Endothelial cell of umbilical vein (primary cell): ENCODE measurements around the gene AFF1. TPM values are rescaled to one million over a fixed set of nuclear protein-coding genes. Genes with fewer than 3 reads are reported as not detected.
"Not testable (repeated sequence)": the region's sequence is repeated elsewhere in the genome, so short reads cannot be mapped to it uniquely, and the experiment has no call there.

ENCODE experiments used
- BruUV-seq: library from RNA; stranded (reverse); fragments of 400-500 nt; replicated peaks from 2 replicates; lab custom pipeline; 2021; lab: Mats Ljungman, UMichigan
- CTCF ChIA-PET: fragments of 300-600, 350-600 bp; sonication (Branson Sonifier 250); formaldehyde crosslinking; loops from one replicate; lab custom pipeline; 2021; ENCODE audit warnings: antibody characterized with exemption, inconsistent platforms; lab: Charles Lee
- POLR2A ChIA-PET: fragments of 300-600, 350-600 bp; sonication (Branson Sonifier 250); formaldehyde crosslinking; loops from one replicate; lab custom pipeline; 2021; ENCODE audit warnings: antibody characterized with exemption, inconsistent platforms; lab: Charles Lee
- DNase-seq: peaks from one replicate; pipeline ENCODE4 v3.0.0-alpha.2; 2011; ENCODE audit warnings: low read depth, low spot score
- FAIRE-seq: peaks from 2 replicates; lab custom pipeline; 2011; peaks lifted over from hg19 to GRCh38; lab: Jason Lieb, UNC
- H2AFZ ChIP-seq: 2 replicates; pipeline ENCODE4 v1.6.0; 2012; ENCODE audit warnings: low read depth, low read length, control low read depth, inconsistent platforms
- H3K27ac ChIP-seq: 2 replicates; pipeline ENCODE4 v1.5.1; 2011; ENCODE audit warnings: low read depth, mild to moderate bottlenecking, control low read depth, low read length, moderate library complexity; ENCODE audit not compliant: insufficient read depth
- H3K27me3 ChIP-seq, 2 experiments: 2 replicates each; pipeline versions ENCODE4 v1.6.0 to v1.6.1; 2011; ENCODE audit warnings: low read length in 2 of 2, mixed read lengths in 1 of 2; ENCODE audit not compliant: control insufficient read depth in 2 of 2, insufficient read depth in 2 of 2
- H3K36me3 ChIP-seq, 2 experiments: 2 replicates in 1 of 2; 3 replicates in 1 of 2; pipeline ENCODE4 v1.5.1; 2011; ENCODE audit warnings: low read length in 2 of 2, mild to moderate bottlenecking in 1 of 2, moderate library complexity in 1 of 2; ENCODE audit not compliant: control insufficient read depth in 2 of 2, insufficient read depth in 2 of 2; ENCODE audit errors: extremely low read depth in 1 of 2
- H3K4me1 ChIP-seq: 3 replicates; pipeline ENCODE4 v1.5.1; 2011; ENCODE audit warnings: mild to moderate bottlenecking, low read length; ENCODE audit not compliant: control insufficient read depth, insufficient read depth; ENCODE audit errors: extremely low read depth
- H3K4me2 ChIP-seq: 2 replicates; pipeline ENCODE4 v1.6.1; 2011; ENCODE audit warnings: low read length, control low read depth, mixed read lengths; ENCODE audit not compliant: insufficient read depth
- H3K4me3 ChIP-seq, 3 experiments: fragments of 200-600 bp in 1 of 3; sonication (generic), shearing (Covaris generic) in 1 of 3; replicated peaks in 1 of 3; 2 replicates each; pipeline ENCODE4 v1.5.1; 2011 to 2016; ENCODE audit warnings: control low read depth in 3 of 3, low read length in 3 of 3, mild to moderate bottlenecking in 2 of 3, inconsistent platforms in 1 of 3, low read depth in 1 of 3, moderate library complexity in 1 of 3; ENCODE audit not compliant: insufficient read depth in 1 of 3
- H3K79me2 ChIP-seq: 2 replicates; pipeline ENCODE4 v1.6.0; 2012; ENCODE audit warnings: low read length, inconsistent platforms; ENCODE audit not compliant: control insufficient read depth, insufficient read depth
- H3K9ac ChIP-seq: replicated peaks from 2 replicates; pipeline ENCODE3; 2011; ENCODE audit warnings: low read length, control low read depth; ENCODE audit not compliant: insufficient read depth; ENCODE audit errors: extremely low read depth
- H3K9me1 ChIP-seq: replicated peaks from 3 replicates; pipeline ENCODE4 v1.6.0; 2011; ENCODE audit warnings: mild to moderate bottlenecking, low read length; ENCODE audit not compliant: control insufficient read depth, insufficient read depth; ENCODE audit errors: extremely low read depth
- H3K9me3 ChIP-seq: replicated peaks from 2 replicates; pipeline ENCODE4 v1.5.1; 2012; ENCODE audit warnings: low read length, inconsistent platforms; ENCODE audit not compliant: control insufficient read depth, insufficient read depth
- H4K20me1 ChIP-seq: replicated peaks from 2 replicates; pipeline ENCODE3; 2011; ENCODE audit warnings: mild to moderate bottlenecking, low read length; ENCODE audit not compliant: control insufficient read depth, insufficient read depth; ENCODE audit errors: extremely low read depth
- EZH2 ChIP-seq: IDR thresholded peaks from 2 replicates; pipeline ENCODE4 v1.6.1; 2012; ENCODE audit warnings: borderline replicate concordance, low read depth, mild to moderate bottlenecking, moderate library complexity, low read length, inconsistent platforms; ENCODE audit not compliant: severe bottlenecking
- JUN ChIP-seq: IDR thresholded peaks from 2 replicates; pipeline ENCODE4 v1.6.1; 2011; ENCODE audit warnings: borderline replicate concordance, low read depth; ENCODE audit not compliant: insufficient read length, insufficient read depth
- MYC ChIP-seq: IDR thresholded peaks from one replicate; pipeline ENCODE4 v1.6.1; 2011; ENCODE audit warnings: mild to moderate bottlenecking, low read depth, low read length
- POLR2A ChIP-seq: IDR thresholded peaks from 2 replicates; pipeline ENCODE4 v1.6.1; 2012; ENCODE audit warnings: low read depth, mild to moderate bottlenecking, control low read depth, low read length
- dilution Hi-C: fragments of 300-500 bp; cut with MboI; formaldehyde crosslinking; loops from one replicate; pipeline ENCODE4 v1.15.0; 2019; ENCODE audit warnings: low sequenced_read_pairs; ENCODE audit not compliant: extremely low pct_ligation_motif_present
- intact Hi-C: fragments of 100-400 bp; cut with micrococcal nuclease; formaldehyde crosslinking; loops from one replicate; pipeline ENCODE4 v1.10.0; 2022
- polyA plus RNA-seq, 4 experiments: library from polyadenylated mRNA; depleted of rRNA in 3 of 4; stranded (reverse) in 3 of 4; unstranded in 1 of 4; fragments of >200 nt; gene quantifications; 2 replicates each; pipeline versions ENCODE4 v1.2.1 to v1.2.3, GENCODE V29; 2011 to 2012; ENCODE audit warnings: missing spikeins in 1 of 4
- total RNA-seq: library from RNA; stranded (reverse); gene quantifications from 2 replicates; pipeline ENCODE4 v1.2.3, GENCODE V29; 2021
- TF ChIP-seq, protein P1 (sequence below): IDR thresholded peaks from 2 replicates; pipeline ENCODE4 v1.6.1; 2011; ENCODE audit not compliant: insufficient read depth, insufficient read length

The AFF1 gene
- total and polyA plus RNA-seq, 2 donors (not counting 3 experiments of a cell fraction or from before 2014, with no cell fraction given), result 26.2 to 106 TPM

DNA sequence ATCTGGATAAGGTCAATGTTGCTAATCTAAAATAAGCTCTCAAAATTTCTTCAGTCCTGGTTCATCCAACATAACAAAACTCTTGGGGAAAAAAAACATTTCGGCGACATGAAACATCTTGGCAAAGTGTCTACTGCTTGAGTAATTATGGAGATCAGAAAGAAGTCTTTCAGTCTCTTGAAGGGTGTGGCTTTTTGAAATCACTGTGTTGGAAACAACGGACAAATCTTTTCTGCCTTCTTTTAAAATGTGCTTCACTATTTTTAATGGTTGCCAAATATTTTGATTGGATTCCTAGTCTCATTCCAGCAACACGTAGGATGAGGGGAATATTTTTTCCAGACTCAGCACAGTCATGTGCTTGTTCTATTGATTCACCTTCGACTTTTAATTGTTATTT, 147.0 kb downstream of the AFF1 start:
- no peak for DNase-seq

DNA sequence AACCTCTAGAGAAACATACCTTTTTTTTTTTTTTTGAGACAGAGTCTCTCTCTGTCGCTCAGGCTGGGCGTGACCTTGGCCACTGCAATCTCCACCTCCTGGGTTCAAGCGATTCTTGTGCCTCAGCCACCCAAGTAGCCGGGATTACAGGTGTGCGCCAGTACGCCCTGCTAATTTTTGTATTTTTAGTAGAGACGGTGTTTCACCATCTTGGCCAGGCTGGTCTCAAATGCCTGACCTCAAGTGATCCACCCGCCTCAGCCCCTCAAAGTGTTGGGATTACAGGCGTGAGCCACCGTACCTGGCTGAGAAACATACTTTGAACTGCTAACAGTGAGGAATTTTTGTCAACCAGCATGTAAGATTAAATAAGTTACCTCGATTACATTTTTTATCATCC, 150.9 kb downstream of the AFF1 start:
- BruUV-seq, intact Hi-C loops: not testable (repeated sequence)

More for the DNA sequence above, 147.0 kb downstream of the AFF1 start:
- Histone ChIP-seq H3K9ac (no peak overlapping the region), H3K9me3 (no peaks in the 10 kb centered on the region), H3K36me3 (peaks cover 0 to 3% of the 10 kb centered on the region in 2 experiments), H3K4me1 (peaks cover 23% of the 10 kb centered on the region), H3K27me3 (no peaks in the 10 kb centered on the region), H3K27ac (no peak overlapping the region), H4K20me1 (no peaks in the 10 kb centered on the region), H3K4me3 (no peak overlapping the region), H3K79me2 (peaks cover 30% of the 10 kb centered on the region), H3K9me1 (no peaks in the 10 kb centered on the region), H3K4me2 (no peak overlapping the region), H2AFZ (no peak overlapping the region)
- intact Hi-C loops (no loop called here), dilution Hi-C loops (no loop called here)
- no peak for FAIRE-seq
- ChIA-PET POLR2A (no interaction called here), CTCF (no interaction called here)
- no peak for TF ChIP-seq POLR2A
- TF ChIP-seq MYC, result no peak
- TF ChIP-seq, protein P1, sequence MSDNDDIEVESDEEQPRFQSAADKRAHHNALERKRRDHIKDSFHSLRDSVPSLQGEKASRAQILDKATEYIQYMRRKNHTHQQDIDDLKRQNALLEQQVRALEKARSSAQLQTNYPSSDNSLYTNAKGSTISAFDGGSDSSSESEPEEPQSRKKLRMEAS, result no peak
- TF ChIP-seq JUN, result no peak
- TF ChIP-seq EZH2, result no peak
- no TSS peak for BruUV-seq

More for the DNA sequence above, 150.9 kb downstream of the AFF1 start:
- H3K9me3 ChIP-seq, H3K4me3 ChIP-seq, H3K27ac ChIP-seq, H3K9ac ChIP-seq, dilution Hi-C loops, H3K27me3 ChIP-seq, H3K4me2 ChIP-seq, H2AFZ ChIP-seq, DNase-seq, H3K9me1 ChIP-seq, H3K36me3 ChIP-seq, H4K20me1 ChIP-seq, CTCF ChIA-PET, POLR2A ChIA-PET, FAIRE-seq: not testable (repeated sequence)
- Histone ChIP-seq H3K79me2 (peaks cover 16% of the 10 kb centered on the region), H3K4me1 (peaks cover 27% of the 10 kb centered on the region)
